Measurements from ENCODE around the gene PICALM.

GRCh38 chr11:85967457-85967856 is 101.4 kb downstream of the PICALM start:
- no peak for TF ChIP-seq GABPA (IDR thresholded peaks at IDR 0.05; ENCODE audit: low read depth, low read length)
- no peak for TF ChIP-seq GABPA (CRISPR knock-in tag; IDR thresholded peaks at IDR 0.05; ENCODE audit: low read depth)
- TF ChIP-seq TFAP4 (IDR thresholded peaks at IDR 0.05; ENCODE audit: borderline replicate concordance, low read depth), result no peak
- no peak for TF ChIP-seq POLR2A (IDR thresholded peaks at IDR 0.05; ENCODE audit: insufficient read depth in 1 of 2, low read depth in 2 of 2, low read length in 2 of 2)
- no peak for TF ChIP-seq NCOA5 (CRISPR knock-in tag; IDR thresholded peaks at IDR 0.05)
- TF ChIP-seq PHF21A (CRISPR knock-in tag; IDR thresholded peaks at IDR 0.05), result no peak
- TF ChIP-seq NFKB2 (CRISPR knock-in tag; IDR thresholded peaks at IDR 0.05; ENCODE audit: borderline replicate concordance), result no peak
- no peak for TF ChIP-seq NFIC (IDR thresholded peaks at IDR 0.05; ENCODE audit: low read length)
- TF ChIP-seq AKAP8 (CRISPR knock-in tag; IDR thresholded peaks at IDR 0.05), result no peak
- no peak for TF ChIP-seq MEIS2 (CRISPR knock-in tag; IDR thresholded peaks at IDR 0.05)
- no peak for TF ChIP-seq JUND (CRISPR knock-in tag; IDR thresholded peaks at IDR 0.05)
